HepG2 (cell line): ENCODE measurements around the gene HID1. TPM values are rescaled to one million over a fixed set of nuclear protein-coding genes. Genes with fewer than 3 reads are reported as not detected.
A peak's percentile ranks its signal among the peaks of the same experiment; 100 is the strongest.

ENCODE experiments used
- ARHGAP35 ChIP-seq: sonication (generic); formaldehyde crosslinking; IDR thresholded peaks from 2 replicates; pipeline ENCODE4 v1.9.0; 2022; ENCODE audit warnings: mild to moderate bottlenecking, inconsistent platforms, moderate library complexity, missing genetic modification reagents, borderline replicate concordance
- ATF7-NPFF ChIP-seq: sonication (generic); formaldehyde crosslinking; IDR thresholded peaks from 2 replicates; pipeline ENCODE4 v1.8.1; 2023; ENCODE audit warnings: mild to moderate bottlenecking, low read depth, missing genetic modification reagents, moderate library complexity
- E2F2 ChIP-seq: sonication (generic); formaldehyde crosslinking; IDR thresholded peaks from 2 replicates; pipeline ENCODE4 v1.4.0; 2020; ENCODE audit warnings: missing genetic modification reagents, borderline replicate concordance
- MIER3 ChIP-seq: IDR thresholded peaks from 2 replicates; pipeline ENCODE4 v1.6.1; 2016; ENCODE audit warnings: missing compliant biosample characterization, borderline replicate concordance
- NR2F1 ChIP-seq, 2 experiments: fragments of 450-650 bp in 1 of 2; formaldehyde crosslinking in 1 of 2; IDR thresholded peaks; 2 replicates each; pipeline versions ENCODE4 v1.5.0 to v1.6.1; 2016 to 2020; ENCODE audit warnings: mild to moderate bottlenecking in 1 of 2, missing compliant biosample characterization in 1 of 2, missing genetic modification reagents in 1 of 2, moderate library complexity in 1 of 2
- PHF8 ChIP-seq: sonication (generic); formaldehyde crosslinking; IDR thresholded peaks from 2 replicates; pipeline ENCODE4 v1.5.0; 2020; ENCODE audit warnings: missing genetic modification reagents
- PPARG ChIP-seq: conservative IDR thresholded peaks from 2 replicates; pipeline ENCODE4 v1.6.1; 2016; ENCODE audit warnings: missing biosample characterization, missing genetic modification reagents
- SALL2 ChIP-seq: sonication (generic); formaldehyde crosslinking; IDR thresholded peaks from 2 replicates; pipeline ENCODE4 v1.8.1; 2023; ENCODE audit warnings: mild to moderate bottlenecking, missing genetic modification reagents, inconsistent platforms
- SRY ChIP-seq: sonication (generic); formaldehyde crosslinking; IDR thresholded peaks from 2 replicates; pipeline ENCODE4 v1.8.0; 2022; ENCODE audit warnings: mild to moderate bottlenecking, missing genetic modification reagents
- TBP ChIP-seq: sonication (generic); formaldehyde crosslinking; IDR thresholded peaks from 2 replicates; pipeline ENCODE4 v1.5.0; 2020; ENCODE audit warnings: missing genetic modification reagents
- ZBTB46 ChIP-seq: sonication (generic); formaldehyde crosslinking; IDR thresholded peaks from 2 replicates; pipeline ENCODE4 v1.4.0; 2020; ENCODE audit warnings: mild to moderate bottlenecking, missing genetic modification reagents, borderline replicate concordance
- ZMYM2 ChIP-seq: sonication (generic); formaldehyde crosslinking; IDR thresholded peaks from 2 replicates; pipeline ENCODE4 v1.8.0; 2022; ENCODE audit warnings: mild to moderate bottlenecking, missing genetic modification reagents
- ZNF136 ChIP-seq: sonication (generic); formaldehyde crosslinking; IDR thresholded peaks from 2 replicates; pipeline ENCODE4 v1.8.1; 2022; ENCODE audit warnings: low read depth, mild to moderate bottlenecking, moderate library complexity, missing genetic modification reagents
- ZNF17 ChIP-seq: sonication (generic); formaldehyde crosslinking; IDR thresholded peaks from 2 replicates; pipeline ENCODE4 v1.5.0; 2020; ENCODE audit warnings: mild to moderate bottlenecking, missing genetic modification reagents
- ZNF260 ChIP-seq: sonication (generic); formaldehyde crosslinking; IDR thresholded peaks from 2 replicates; pipeline ENCODE4 v1.4.0; 2020; ENCODE audit warnings: missing genetic modification reagents, low read depth, mild to moderate bottlenecking, borderline replicate concordance
- ZNF274 ChIP-seq: sonication (generic); formaldehyde crosslinking; IDR thresholded peaks from 2 replicates; pipeline ENCODE4 v1.5.1; 2020; ENCODE audit warnings: mild to moderate bottlenecking, missing genetic modification reagents
- ZNF3 ChIP-seq: IDR thresholded peaks from 2 replicates; pipeline ENCODE4 v1.7.0; 2017; ENCODE audit warnings: inconsistent platforms
- ZNF331 ChIP-seq: sonication (generic); formaldehyde crosslinking; IDR thresholded peaks from 2 replicates; pipeline ENCODE4 v1.4.0; 2020; ENCODE audit warnings: missing genetic modification reagents
- ZNF44 ChIP-seq: sonication (generic); formaldehyde crosslinking; IDR thresholded peaks from 2 replicates; pipeline ENCODE4 v1.5.1; 2020; ENCODE audit warnings: mild to moderate bottlenecking, missing genetic modification reagents
- ZNF570 ChIP-seq: sonication (generic); formaldehyde crosslinking; IDR thresholded peaks from 2 replicates; pipeline ENCODE4 v1.4.0; 2020; ENCODE audit warnings: mild to moderate bottlenecking, missing genetic modification reagents, borderline replicate concordance
- ZNF576 ChIP-seq: sonication (generic); formaldehyde crosslinking; IDR thresholded peaks from 2 replicates; pipeline ENCODE4 v1.4.0; 2020; ENCODE audit warnings: mild to moderate bottlenecking, missing genetic modification reagents
- ZNF704 ChIP-seq: sonication (generic); formaldehyde crosslinking; IDR thresholded peaks from 2 replicates; pipeline ENCODE4 v1.8.1; 2023; ENCODE audit warnings: mild to moderate bottlenecking, inconsistent platforms, moderate library complexity, missing genetic modification reagents, borderline replicate concordance
- ZNF713 ChIP-seq: sonication (generic); formaldehyde crosslinking; IDR thresholded peaks from 2 replicates; pipeline ENCODE4 v1.4.0; 2020; ENCODE audit warnings: mild to moderate bottlenecking, missing genetic modification reagents
- ZNF775 ChIP-seq: sonication (generic); formaldehyde crosslinking; IDR thresholded peaks from 2 replicates; pipeline ENCODE4 v1.4.0; 2020; ENCODE audit warnings: missing genetic modification reagents, mild to moderate bottlenecking, moderate library complexity, borderline replicate concordance
- polyA plus RNA-seq, 8 experiments: library from polyadenylated mRNA; depleted of rRNA in 3 of 8; stranded (reverse) in 7 of 8; unstranded in 1 of 8; fragments of >200 nt; fragmentation: Illumina TruSeq in 4 of 8; extraction: Trizol in 4 of 8; gene quantifications; 2 replicates each; pipeline versions ENCODE4 v1.2.1 to v1.2.3, GENCODE V29; 2011 to 2016; ENCODE audit warnings: low read depth in 4 of 8, missing spikeins in 1 of 8, mixed read lengths in 1 of 8; ENCODE audit not compliant: insufficient read depth in 1 of 8
- total RNA-seq, 5 experiments: library from RNA; depleted of rRNA; stranded (reverse); fragments of >200 nt; fragmentation: Illumina TruSeq; extraction: Trizol; gene quantifications; 2 replicates each; pipeline ENCODE4 v1.2.3, GENCODE V29; 2016; ENCODE audit warnings: low read depth in 1 of 5

Gene HID1
- total and polyA plus RNA-seq, 2 of the 13 experiments (the other 11 are each of a cell fraction or from before 2014, with no cell fraction given), result 2.1 to 10.6 TPM

- TF ChIP-seq ZNF704 (CRISPR knock-in tag) (peak; percentile 73; the same call in 1 of the 2 replicates), ZNF576 (CRISPR knock-in tag) (0 out of 2 replicates have a peak, but pooled peaks have one; percentile 82), ARHGAP35 (CRISPR knock-in tag) (peak; percentile 66), ZNF44 (CRISPR knock-in tag) (peak; percentile 47; the same call in 1 of the 2 replicates), ZNF260 (CRISPR knock-in tag) (peak; percentile 77; the same call in 1 of the 2 replicates), ZBTB46 (0 out of 2 replicates have a peak, but pooled peaks have one; percentile 75), ZNF331 (CRISPR knock-in tag) (peak; percentile 55; the same call in 1 of the 2 replicates), ZMYM2 (CRISPR knock-in tag) (0 out of 2 replicates have a peak, but pooled peaks have one; percentile 6), MIER3 (CRISPR knock-in tag) (peak; percentile 45; the same call in 1 of the 2 replicates), PHF8 (CRISPR knock-in tag) (peak; percentile 79; the same call in 1 of the 2 replicates), ZNF17 (peak; percentile 76; the same call in 1 of the 2 replicates), PPARG (CRISPR knock-in tag) (0 out of 2 replicates have a peak, but pooled peaks have one; percentile 17), ZNF713 (CRISPR knock-in tag) (peak; percentile 99), ZNF136 (CRISPR knock-in tag) (no peak), TBP (CRISPR knock-in tag) (no peak), ZNF570 (CRISPR knock-in tag) (no peak; the same call in 1 of the 2 replicates), ZNF775 (CRISPR knock-in tag) (no peak; the same call in 1 of the 2 replicates), ZNF274 (peak; percentile 96), SRY (CRISPR knock-in tag) (peak; percentile 84; the same call in 1 of the 2 replicates), ATF7-NPFF (CRISPR knock-in tag) (peak; percentile 93), ZNF3 (CRISPR knock-in tag) (no peak), E2F2 (CRISPR knock-in tag) (peak; percentile 86; the same call in 1 of the 2 replicates), SALL2 (peak; percentile 92), NR2F1 (CRISPR knock-in tag; IDR thresholded peaks at IDR 0.05) (peak in 1 of 2 experiments; percentile 40; a peak in 1 of 4 replicates)
These were observed 9.6 kb upstream of the HID1 start (continued) for GRCh38 chr17:74981979-74982662.
